Adipose tissue (tissue), 3 donors: ENCODE results near the gene MRPS12. TPM values are rescaled to one million over a fixed set of nuclear protein-coding genes. Genes with fewer than 3 reads are reported as not detected.
"Not testable (repeated sequence)": the region's sequence is repeated elsewhere in the genome, so short reads cannot be mapped to it uniquely, and the experiment has no call there.

Experiments used
- H3K27ac ChIP-seq: one replicate; pipeline ENCODE4 v1.5.1; 2013; ENCODE audit warnings: low read depth, low read length
- WGBS, 3 donors: extraction: QIAGEN DNeasy Blood & Tissue Kit; methylation state at CpG; one replicate each; pipeline ENCODE4 v1.1.7; 2013; 5-methylcytosine and 5-hydroxymethylcytosine counted together
- polyA plus RNA-seq, 3 donors: library from polyadenylated mRNA; stranded (reverse); fragments of 200-250 nt; gene quantifications; one replicate each; pipeline ENCODE4 v1.2.3, GENCODE V29; 2013
- donor health status: healthy with polysubstance abuse.
- donor health status: Bipolar disorder and iron deficiency.
- donor health status: healthy.

Gene MRPS12
- polyA plus RNA-seq, 3 donors = 28.2 to 45.3 (median 35.4) TPM

- peak within 1 kb of the TSS; percentile 26 for H3K27ac ChIP-seq
- 2 to 3% (median 2%) methylated on average over 49 of the region's 49 CpGs for WGBS, 3 donors
Measured at GRCh38 chr19:38929929-38930775, 592 bp upstream of the MRPS12 start, which contains the start of gene SARS2. TSS of gene SARS2 (minus strand) at chr19:38930763. CDS start at chr19:38930736, 27 bp downstream.

DNA sequence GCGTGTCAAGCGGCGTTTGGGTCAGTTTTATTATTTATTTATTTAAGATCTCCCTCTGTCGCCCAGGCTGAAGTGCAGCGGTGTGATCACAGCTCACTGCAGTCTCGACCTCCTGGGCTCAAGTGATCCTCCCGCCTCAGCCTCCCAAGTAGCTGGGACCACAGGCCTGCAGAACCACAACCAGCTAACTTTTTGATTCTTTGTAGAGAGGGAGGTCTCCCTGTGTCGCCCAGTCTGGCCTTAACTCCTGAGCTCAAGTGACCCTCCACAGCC is 713 bp downstream of the MRPS12 start:
- WGBS, 3 donors = 24 to 36% (median 35%) methylated on average over 8 of the region's 8 CpGs
- no peak overlapping the region for H3K27ac ChIP-seq

GRCh38 chr19:38932425-38933179 is 1.9 kb downstream of the MRPS12 start:
- no peak overlapping the region for H3K27ac ChIP-seq
- 90 to 93% (median 90%) methylated on average over 29 of the region's 29 CpGs for WGBS, 3 donors

GRCh38 chr19:38933544-38933943 is 2.8 kb downstream of the MRPS12 start:
- H3K27ac ChIP-seq = no peak overlapping the region
- whole genome bisulfite sequencing, 3 donors = 84 to 96% (median 94%) methylated on average over 4 of the region's 4 CpGs

DNA sequence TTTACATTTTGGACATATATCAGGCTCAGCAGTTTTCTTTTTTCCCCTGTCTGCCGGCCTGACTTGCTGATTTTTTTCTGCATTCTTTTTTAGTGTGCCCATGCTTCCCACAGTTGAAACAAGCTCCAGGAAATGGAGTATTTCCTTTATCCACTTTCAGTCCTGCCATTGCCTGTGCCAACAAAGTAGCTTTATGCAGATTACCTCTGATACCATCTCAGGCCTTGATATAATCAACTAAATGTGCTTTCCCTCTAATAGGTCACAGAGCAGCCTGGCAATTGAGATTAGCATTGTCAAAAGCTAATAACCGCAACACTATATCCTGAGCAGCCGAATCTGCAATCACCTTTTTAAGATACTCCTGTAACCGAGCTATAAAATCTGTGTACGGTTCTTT is 9.2 kb downstream of the MRPS12 start:
- 38 to 57% (median 38%) methylated on average over 5 of the region's 5 CpGs for WGBS, 3 donors
- no peak overlapping the region for H3K27ac ChIP-seq

- H3K27ac ChIP-seq = not testable (repeated sequence)
- whole genome bisulfite sequencing, 3 donors = 78 to 84% (median 82%) methylated on average over 5 of the region's 5 CpGs
Measured at GRCh38 chr19:38941466-38941865, 10.7 kb downstream of the MRPS12 start.

- no peak overlapping the region for H3K27ac ChIP-seq
- WGBS, 3 donors = 77 to 87% (median 86%) methylated on average over 2 of the region's 2 CpGs
Measured at GRCh38 chr19:38941979-38942378, 11.2 kb downstream of the MRPS12 start.

- WGBS, 3 donors = 85% methylated on average over 20 of the region's 20 CpGs
- no peak overlapping the region for H3K27ac ChIP-seq
Measured at GRCh38 chr19:38942471-38943181, 11.9 kb downstream of the MRPS12 start.

DNA sequence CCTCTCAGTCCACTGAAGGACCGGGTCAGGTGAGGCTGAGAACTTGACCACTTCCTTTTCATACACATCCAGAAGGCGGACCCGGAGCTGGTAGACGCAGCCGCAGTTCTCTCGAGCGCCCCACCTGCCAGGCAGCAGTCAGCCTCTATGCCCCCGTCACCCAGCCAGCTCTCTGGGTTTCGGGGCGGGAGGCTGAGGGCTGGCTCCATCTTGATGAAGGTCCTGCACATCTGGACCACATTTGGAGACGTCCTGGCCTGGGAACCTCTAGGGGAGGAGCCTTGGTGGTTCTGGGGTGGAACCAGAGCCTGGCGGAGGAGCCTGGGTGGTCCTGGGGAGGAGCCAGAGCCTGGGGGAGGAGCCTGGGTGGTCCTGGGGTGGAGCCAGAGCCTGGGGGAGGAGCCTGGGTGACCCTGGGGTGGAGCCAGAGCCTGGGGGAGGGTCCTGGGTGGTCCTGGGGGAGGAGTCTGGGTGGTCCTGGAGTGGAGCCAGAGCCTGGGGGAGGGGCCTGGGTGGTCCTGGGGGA is 14.3 kb downstream of the MRPS12 start:
- 84 to 94% (median 92%) methylated on average over 11 to 12 of the region's 12 CpGs for WGBS, 3 donors
- no peak overlapping the region for H3K27ac ChIP-seq

- no peak overlapping the region for H3K27ac ChIP-seq
- 84 to 98% (median 96%) methylated on average over 3 of the region's 3 CpGs for WGBS, 3 donors
Measured at GRCh38 chr19:38945562-38946228, 15.0 kb downstream of the MRPS12 start.

- H3K27ac ChIP-seq = no peak overlapping the region
- WGBS, 3 donors = 78 to 86% (median 80%) methylated on average over 11 of the region's 11 CpGs
Measured at GRCh38 chr19:38946229-38947010, 15.7 kb downstream of the MRPS12 start.

GRCh38 chr19:38949580-38950367 is 19.0 kb downstream of the MRPS12 start:
- no peak overlapping the region for H3K27ac ChIP-seq
- 8 to 11% (median 9%) methylated on average over 62 to 72 of the region's 72 CpGs for WGBS, 3 donors

DNA sequence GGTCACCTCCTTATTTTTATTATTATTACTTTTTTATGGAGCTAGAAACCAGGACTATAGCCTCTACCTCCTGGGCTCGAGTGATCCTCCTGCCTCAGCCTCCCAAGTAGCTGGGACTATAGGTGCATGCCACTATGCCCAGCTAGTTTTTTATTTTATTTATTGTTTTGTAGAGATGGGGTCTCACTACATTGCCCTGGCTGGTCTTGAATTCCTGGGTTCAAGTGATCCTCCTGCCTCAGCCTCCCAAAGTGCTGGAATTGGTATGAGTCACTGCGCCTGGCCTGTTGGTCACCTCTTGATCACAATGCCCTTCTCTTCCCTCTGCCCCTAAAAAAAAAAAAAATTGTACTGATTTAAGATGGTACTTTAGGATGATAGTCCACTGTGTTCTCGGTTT is 20.4 kb downstream of the MRPS12 start:
- no peak overlapping the region for H3K27ac ChIP-seq
- WGBS, 3 donors = 64 to 80% (median 70%) methylated on average over 3 of the region's 3 CpGs

GRCh38 chr19:38952395-38953165 is 21.8 kb downstream of the MRPS12 start:
- 46 to 68% (median 58%) methylated on average over 13 of the region's 13 CpGs for WGBS, 3 donors
- no peak overlapping the region for H3K27ac ChIP-seq

GRCh38 chr19:38953677-38954076 is 22.9 kb downstream of the MRPS12 start:
- WGBS, 3 donors = 74 to 82% (median 74%) methylated on average over 4 of the region's 4 CpGs
- no peak overlapping the region for H3K27ac ChIP-seq

DNA sequence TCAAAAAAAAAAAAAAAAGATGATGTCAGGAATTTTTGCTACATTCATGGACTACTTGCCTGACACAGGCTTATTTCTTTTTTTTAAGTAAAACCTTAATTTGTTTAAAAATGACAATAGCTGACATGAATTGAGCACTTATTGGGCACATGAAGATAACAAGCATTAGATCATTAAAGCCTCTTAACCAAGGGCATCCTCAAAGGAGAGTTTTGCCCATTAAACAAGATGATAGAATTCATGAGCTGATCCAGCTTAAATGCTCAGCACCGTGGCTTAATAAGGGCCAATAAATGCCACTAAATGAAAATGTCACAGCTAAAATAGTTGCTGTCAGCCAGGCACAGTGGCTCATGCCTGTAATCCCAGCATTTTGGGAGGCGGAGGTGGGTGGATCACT is 25.5 kb downstream of the MRPS12 start:
- 80 to 94% (median 92%) methylated on average over 2 of the region's 2 CpGs for WGBS, 3 donors
- H3K27ac ChIP-seq = no peak overlapping the region
